GM12865 (cell line): ENCODE results near the gene PRELP.

Experiments
- DNase-seq: peaks from one replicate; pipeline ENCODE4 v3.0.0; 2010; ENCODE audit warnings: low read depth
- H3K4me3 ChIP-seq: 2 replicates; pipeline ENCODE4 v1.5.1; 2011; ENCODE audit warnings: mild to moderate bottlenecking, low read depth, low read length, control low read depth
- CTCF ChIP-seq: IDR thresholded peaks from 2 replicates; pipeline ENCODE4 v1.5.1; 2011; ENCODE audit warnings: low read length, control low read depth, low read depth, inconsistent platforms; ENCODE audit not compliant: insufficient read depth; ENCODE audit errors: missing control alignments

Gene PRELP

GRCh38 chr1:203486618-203487370, 11.2 kb downstream of the PRELP start:
- no peak for TF ChIP-seq CTCF
- DNase-seq: no peak
- no peak overlapping the region for H3K4me3 ChIP-seq

GRCh38 chr1:203488539-203488938, 12.9 kb downstream of the PRELP start:
- no peak for TF ChIP-seq CTCF
- no peak for DNase-seq
- no peak overlapping the region for H3K4me3 ChIP-seq

GRCh38 chr1:203490607-203491006, 15.0 kb downstream of the PRELP start:
- no peak for TF ChIP-seq CTCF
- no peak overlapping the region for H3K4me3 ChIP-seq
- no peak for DNase-seq

GRCh38 chr1:203491664-203492063, 16.1 kb downstream of the PRELP start:
- no peak overlapping the region for H3K4me3 ChIP-seq
- no peak for TF ChIP-seq CTCF
- no peak for DNase-seq

GRCh38 chr1:203492082-203492747, 16.6 kb downstream of the PRELP start:
- TF ChIP-seq CTCF: no peak
- H3K4me3 ChIP-seq: no peak overlapping the region
- DNase-seq: no peak

GRCh38 chr1:203492748-203493130, 17.1 kb downstream of the PRELP start:
- no peak for DNase-seq
- no peak overlapping the region for H3K4me3 ChIP-seq
- TF ChIP-seq CTCF: no peak
